HepG2 (cell line): ENCODE data around the gene RHBDF2. TPM values are rescaled to one million over a fixed set of nuclear protein-coding genes. Genes with fewer than 3 reads are reported as not detected.
A peak's percentile ranks its signal among the peaks of the same experiment; 100 is the strongest.

Source experiments
- AHR ChIP-seq: IDR thresholded peaks from 2 replicates; pipeline ENCODE4 v1.6.1; 2018; ENCODE audit warnings: missing genetic modification reagents, missing compliant biosample characterization
- ELF1 ChIP-seq: sonication (generic); formaldehyde crosslinking; IDR thresholded peaks from 2 replicates; pipeline ENCODE4 v1.4.0; 2020; ENCODE audit warnings: missing genetic modification reagents
- HNF1A ChIP-seq, 2 experiments: sonication (generic) in 1 of 2; formaldehyde crosslinking in 1 of 2; IDR thresholded peaks; 2 replicates each; pipeline versions ENCODE4 v1.4.0 to v1.6.1; 2016 to 2020; ENCODE audit warnings: borderline replicate concordance in 1 of 2, low read depth in 1 of 2, mild to moderate bottlenecking in 1 of 2, missing genetic modification reagents in 1 of 2
- NR0B2 ChIP-seq: sonication (generic); formaldehyde crosslinking; IDR thresholded peaks from 2 replicates; pipeline ENCODE4 v1.4.0; 2020; ENCODE audit warnings: mild to moderate bottlenecking, missing genetic modification reagents
- PPARG ChIP-seq: conservative IDR thresholded peaks from 2 replicates; pipeline ENCODE4 v1.6.1; 2016; ENCODE audit warnings: missing biosample characterization, missing genetic modification reagents
- TBL1XR1 ChIP-seq: fragments of 150-350 bp; IDR thresholded peaks from 2 replicates; pipeline ENCODE4 v1.6.1; 2014; ENCODE audit warnings: borderline replicate concordance, low read length; ENCODE audit not compliant: partially characterized antibody
- UBTF ChIP-seq: sonication (generic); formaldehyde crosslinking; IDR thresholded peaks from 2 replicates; pipeline ENCODE4 v1.4.0; 2020; ENCODE audit warnings: mild to moderate bottlenecking, missing genetic modification reagents
- USF2 ChIP-seq, 2 experiments: sonication (generic) in 1 of 2; formaldehyde crosslinking in 1 of 2; IDR thresholded peaks; 2 replicates each; pipeline versions ENCODE4 v1.5.1 to v1.6.1; 2011 to 2020; ENCODE audit warnings: borderline replicate concordance in 1 of 2, low read depth in 1 of 2, low read length in 1 of 2, mild to moderate bottlenecking in 1 of 2, missing genetic modification reagents in 1 of 2, moderate library complexity in 1 of 2
- ZNF124 ChIP-seq: sonication (generic); formaldehyde crosslinking; IDR thresholded peaks from 2 replicates; pipeline ENCODE4 v1.4.0; 2020; ENCODE audit warnings: missing genetic modification reagents
- ZNF382 ChIP-seq: sonication (generic); formaldehyde crosslinking; IDR thresholded peaks from 2 replicates; pipeline ENCODE4 v1.5.0; 2020; ENCODE audit warnings: missing genetic modification reagents, mild to moderate bottlenecking, borderline replicate concordance
- ZNF549 ChIP-seq: sonication (generic); formaldehyde crosslinking; IDR thresholded peaks from 2 replicates; pipeline ENCODE4 v1.5.0; 2020; ENCODE audit warnings: missing genetic modification reagents
- ZNF557 ChIP-seq: sonication (generic); formaldehyde crosslinking; IDR thresholded peaks from 2 replicates; pipeline ENCODE4 v1.4.0; 2020; ENCODE audit warnings: missing genetic modification reagents
- ZNF598 ChIP-seq: sonication (generic); formaldehyde crosslinking; IDR thresholded peaks from 2 replicates; pipeline ENCODE4 v1.5.1; 2020; ENCODE audit warnings: mild to moderate bottlenecking, missing genetic modification reagents, borderline replicate concordance
- ZNF674 ChIP-seq: sonication (generic); formaldehyde crosslinking; IDR thresholded peaks from 2 replicates; pipeline ENCODE4 v1.5.0; 2020; ENCODE audit warnings: low read depth, mild to moderate bottlenecking, missing genetic modification reagents
- ZNF746 ChIP-seq: sonication (generic); formaldehyde crosslinking; IDR thresholded peaks from 2 replicates; pipeline ENCODE4 v1.8.0; 2022; ENCODE audit warnings: mild to moderate bottlenecking, missing genetic modification reagents
- ZNF775 ChIP-seq: sonication (generic); formaldehyde crosslinking; IDR thresholded peaks from 2 replicates; pipeline ENCODE4 v1.4.0; 2020; ENCODE audit warnings: missing genetic modification reagents, mild to moderate bottlenecking, moderate library complexity, borderline replicate concordance
- ZNF790 ChIP-seq: sonication (generic); formaldehyde crosslinking; IDR thresholded peaks from 2 replicates; pipeline ENCODE4 v1.8.0; 2022; ENCODE audit warnings: missing genetic modification reagents, mild to moderate bottlenecking, borderline replicate concordance
- ZNF891 ChIP-seq: sonication (generic); formaldehyde crosslinking; IDR thresholded peaks from 2 replicates; pipeline ENCODE4 v1.5.0; 2020; ENCODE audit warnings: mild to moderate bottlenecking, missing genetic modification reagents
- polyA plus RNA-seq, 8 experiments: library from polyadenylated mRNA; depleted of rRNA in 3 of 8; stranded (reverse) in 7 of 8; unstranded in 1 of 8; fragments of >200 nt; fragmentation: Illumina TruSeq in 4 of 8; extraction: Trizol in 4 of 8; gene quantifications; 2 replicates each; pipeline versions ENCODE4 v1.2.1 to v1.2.3, GENCODE V29; 2011 to 2016; ENCODE audit warnings: low read depth in 4 of 8, missing spikeins in 1 of 8, mixed read lengths in 1 of 8; ENCODE audit not compliant: insufficient read depth in 1 of 8
- total RNA-seq, 5 experiments: library from RNA; depleted of rRNA; stranded (reverse); fragments of >200 nt; fragmentation: Illumina TruSeq; extraction: Trizol; gene quantifications; 2 replicates each; pipeline ENCODE4 v1.2.3, GENCODE V29; 2016; ENCODE audit warnings: low read depth in 1 of 5

Gene RHBDF2
- total and polyA plus RNA-seq, 2 of the 13 experiments (the other 11 are each of a cell fraction or from before 2014, with no cell fraction given) = 7.8 to 24.2 TPM

- TF ChIP-seq PPARG (CRISPR knock-in tag) (0 out of 2 replicates have a peak, but pooled peaks have one; percentile 36), ZNF775 (0 out of 2 replicates have a peak, but pooled peaks have one; percentile 19), ZNF891 (no peak; the same call in 1 of the 2 replicates), ZNF598 (no peak; the same call in 1 of the 2 replicates), TBL1XR1 (no peak), ZNF674 (no peak), NR0B2 (CRISPR knock-in tag) (0 out of 2 replicates have a peak, but pooled peaks have one; percentile 18), ZNF549 (CRISPR knock-in tag) (no peak), ZNF382 (CRISPR knock-in tag) (no peak), ZNF557 (CRISPR knock-in tag) (no peak), ELF1 (CRISPR knock-in tag) (0 out of 2 replicates have a peak, but pooled peaks have one; percentile 39), UBTF (peak; percentile 58; the same call in 1 of the 2 replicates), ZNF124 (peak; percentile 80), AHR (peak; percentile 92), USF2 (IDR thresholded peaks at IDR 0.05; ENCODE audit: low read depth, low read length) (no peak), USF2 (CRISPR knock-in tag; IDR thresholded peaks at IDR 0.05; ENCODE audit: borderline replicate concordance) (no peak), ZNF746 (CRISPR knock-in tag) (no peak), ZNF790 (CRISPR knock-in tag) (no peak), HNF1A (IDR thresholded peaks at IDR 0.05; ENCODE audit: low read depth) (no peak), HNF1A (CRISPR knock-in tag; IDR thresholded peaks at IDR 0.05; ENCODE audit: borderline replicate concordance) (no peak)
These were observed 22.1 kb upstream of the RHBDF2 start (continued) for GRCh38 chr17:76523084-76524037.
